ENCODE data around the gene PLXNC1.

GRCh38 chr12:94157981-94158411 is 9.6 kb downstream of the PLXNC1 start:
- TF ChIP-seq CTCF (conservative IDR thresholded peaks at IDR 0.05 in 1 of 2, IDR thresholded peaks at IDR 0.05 in 1 of 2; ENCODE audit: extremely low read depth in 1 of 2, insufficient read depth in 1 of 2, low read depth in 1 of 2, low read length in 2 of 2) (no peak), EZH2 (IDR thresholded peaks at IDR 0.05; ENCODE audit: borderline replicate concordance, low read length) (no peak)

Measured in mammary epithelial cell (primary cell).